Measurements from ENCODE around the gene DOCK8. TPM values are rescaled to one million over a fixed set of nuclear protein-coding genes. Genes with fewer than 3 reads are reported as not detected.
A peak's percentile ranks its signal among the peaks of the same experiment; 100 is the strongest.

Gene DOCK8
- total RNA-seq, 1 donor from 2014 or later = 3.8 TPM

- Histone ChIP-seq H3K4me3 (ENCODE audit: low read depth, low read length) (no peak overlapping the region), H3K36me3 (ENCODE audit: control insufficient read depth, insufficient read depth, low read length) (no peaks in the 10 kb centered on the region), H3K27me3 (ENCODE audit: control insufficient read depth, insufficient read depth, low read length) (no peaks in the 10 kb centered on the region)
- TF ChIP-seq CTCF (IDR thresholded peaks at IDR 0.05; ENCODE audit: insufficient read depth, low read length, poor library complexity, severe bottlenecking) = no peak
- DNase-seq (ENCODE audit: low read depth) = no peak
Measured at GRCh38 chr9:477193-477592, 262.5 kb downstream of the DOCK8 start.

DNA sequence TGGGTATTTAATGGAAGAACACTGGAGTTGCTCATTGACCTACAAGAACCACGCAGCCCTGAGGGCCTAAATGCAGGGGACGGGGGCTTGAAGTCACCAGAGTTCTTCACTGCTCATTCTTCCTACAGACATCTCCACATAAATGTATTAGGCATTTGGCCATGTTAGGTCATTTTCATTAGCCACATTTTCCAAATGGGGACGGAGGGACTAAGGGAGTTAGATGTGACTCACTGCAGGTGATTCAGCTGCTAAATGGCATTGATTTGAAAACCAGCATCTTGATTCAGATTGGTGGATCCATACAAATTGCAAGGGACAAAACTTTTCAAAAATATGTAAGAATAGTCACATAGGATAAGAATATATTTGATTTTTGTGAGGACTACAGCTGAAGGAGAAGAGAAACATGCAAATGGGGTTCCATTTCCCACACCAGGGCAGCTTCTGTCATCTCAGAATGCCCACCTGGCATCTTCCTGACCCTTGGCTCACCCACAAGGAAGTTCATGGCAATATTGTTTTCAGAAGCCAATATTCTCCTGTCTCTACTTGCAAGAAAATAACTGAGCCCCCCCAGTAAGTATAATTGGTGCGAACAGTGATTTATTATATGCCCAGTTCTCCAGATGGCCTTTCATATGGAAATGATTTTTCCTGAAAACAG is 264.8 kb downstream of the DOCK8 start:
- no peak for TF ChIP-seq CTCF (IDR thresholded peaks at IDR 0.05; ENCODE audit: insufficient read depth, low read length, poor library complexity, severe bottlenecking)
- DNase-seq (ENCODE audit: low read depth) = no peak
- Histone ChIP-seq H3K4me3 (ENCODE audit: low read depth, low read length) (no peak overlapping the region), H3K36me3 (ENCODE audit: control insufficient read depth, insufficient read depth, low read length) (no peaks in the 10 kb centered on the region), H3K27me3 (ENCODE audit: control insufficient read depth, insufficient read depth, low read length) (no peaks in the 10 kb centered on the region)

- Histone ChIP-seq H3K36me3 (ENCODE audit: control insufficient read depth, insufficient read depth, low read length) (no peaks in the 10 kb centered on the region), H3K4me3 (ENCODE audit: low read depth, low read length) (no peak overlapping the region), H3K27me3 (ENCODE audit: control insufficient read depth, insufficient read depth, low read length) (no peaks in the 10 kb centered on the region)
- no peak for TF ChIP-seq CTCF (IDR thresholded peaks at IDR 0.05; ENCODE audit: insufficient read depth, low read length, poor library complexity, severe bottlenecking)
- peak; percentile 73 for DNase-seq (ENCODE audit: low read depth)
Measured at GRCh38 chr9:479971-480350, 265.3 kb downstream of the DOCK8 start.

- H3K27me3 ChIP-seq (ENCODE audit: control insufficient read depth, insufficient read depth, low read length) = no peaks in the 10 kb centered on the region
- no peak for DNase-seq (ENCODE audit: low read depth)
- H3K4me3 ChIP-seq (ENCODE audit: low read depth, low read length) = no peak overlapping the region
- no peaks in the 10 kb centered on the region for H3K36me3 ChIP-seq (ENCODE audit: control insufficient read depth, insufficient read depth, low read length)
- TF ChIP-seq CTCF (IDR thresholded peaks at IDR 0.05; ENCODE audit: insufficient read depth, low read length, poor library complexity, severe bottlenecking) = no peak
Measured at GRCh38 chr9:482739-483138, 268.1 kb downstream of the DOCK8 start.

DNA sequence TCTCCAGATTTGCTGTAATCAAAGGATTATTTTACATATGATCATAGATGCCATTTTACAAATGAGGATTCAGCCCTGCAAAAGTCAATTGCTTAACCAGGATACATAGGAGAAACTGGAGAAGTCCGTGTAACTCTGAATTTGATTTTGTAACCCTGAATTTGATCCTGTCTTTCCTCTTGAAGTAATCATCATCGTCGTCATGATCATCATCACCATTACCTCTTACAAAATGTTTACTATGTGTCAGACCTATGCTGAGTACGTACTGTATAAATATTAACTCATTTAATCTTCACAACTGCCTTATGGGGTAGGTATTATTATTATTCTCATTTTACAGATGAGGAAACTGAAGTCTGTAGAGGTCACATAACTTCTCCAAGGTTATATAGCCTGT is 271.5 kb downstream of the DOCK8 start:
- H3K36me3 ChIP-seq (ENCODE audit: control insufficient read depth, insufficient read depth, low read length) = no peaks in the 10 kb centered on the region
- no peak overlapping the region for H3K4me3 ChIP-seq (ENCODE audit: low read depth, low read length)
- H3K27me3 ChIP-seq (ENCODE audit: control insufficient read depth, insufficient read depth, low read length) = no peaks in the 10 kb centered on the region
- no peak for DNase-seq (ENCODE audit: low read depth)
- no peak for TF ChIP-seq CTCF (IDR thresholded peaks at IDR 0.05; ENCODE audit: insufficient read depth, low read length, poor library complexity, severe bottlenecking)

DNA sequence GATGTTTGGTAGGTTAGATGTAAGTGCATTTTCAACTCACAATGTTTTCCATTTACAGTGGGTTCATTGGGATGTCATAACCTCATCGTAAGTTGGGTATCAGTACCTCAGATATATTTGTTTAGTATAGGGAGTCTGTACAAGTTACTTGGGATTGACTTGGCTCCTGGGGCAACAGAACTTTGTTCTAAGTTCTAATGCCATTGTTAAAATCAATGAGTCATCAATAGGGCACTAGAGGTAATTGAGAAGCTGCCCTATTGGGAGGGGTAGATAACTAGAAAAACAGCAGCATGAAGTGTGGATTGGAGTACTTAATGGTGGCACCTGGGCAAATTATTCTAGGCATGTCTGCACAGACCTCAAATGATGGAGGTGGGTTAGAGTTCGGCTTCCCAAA is 272.8 kb downstream of the DOCK8 start:
- Histone ChIP-seq H3K27me3 (ENCODE audit: control insufficient read depth, insufficient read depth, low read length) (no peaks in the 10 kb centered on the region), H3K4me3 (ENCODE audit: low read depth, low read length) (no peak overlapping the region), H3K36me3 (ENCODE audit: control insufficient read depth, insufficient read depth, low read length) (no peaks in the 10 kb centered on the region)
- no peak for TF ChIP-seq CTCF (IDR thresholded peaks at IDR 0.05; ENCODE audit: insufficient read depth, low read length, poor library complexity, severe bottlenecking)
- no peak for DNase-seq (ENCODE audit: low read depth)
